Mesothelial cell of epicardium (in vitro differentiated cells): Measurements from ENCODE around the gene FOCAD. TPM values are rescaled to one million over a fixed set of nuclear protein-coding genes. Genes with fewer than 3 reads are reported as not detected.

Experiments
- DNase-seq, 2 experiments: peaks; one replicate each; pipeline ENCODE4 v3.0.0; 2021; ENCODE audit warnings: low spot score in 2 of 2; ENCODE audit not compliant: unreplicated experiment in 2 of 2
- H3K27ac Mint-ChIP-seq: 2 replicates; pipeline ENCODE4 v1.8.0; 2021; ENCODE audit warnings: mixed read lengths
- H3K27me3 Mint-ChIP-seq: 2 replicates; pipeline ENCODE4 v1.8.0; 2021; ENCODE audit warnings: low read depth, mixed read lengths
- H3K36me3 Mint-ChIP-seq: 2 replicates; pipeline ENCODE4 v1.8.0; 2021; ENCODE audit warnings: mixed read lengths
- H3K4me1 Mint-ChIP-seq: 2 replicates; pipeline ENCODE4 v1.8.0; 2021; ENCODE audit warnings: mixed read lengths
- H3K4me3 Mint-ChIP-seq: 2 replicates; pipeline ENCODE4 v1.8.0; 2021; ENCODE audit warnings: mild to moderate bottlenecking, moderate library complexity, mixed read lengths
- H3K9me3 Mint-ChIP-seq: 2 replicates; pipeline ENCODE4 v1.8.0; 2021; ENCODE audit warnings: mixed read lengths
- CTCF ChIP-seq: fragments of 200-600 bp; sonication (generic); IDR thresholded peaks from one replicate; pipeline ENCODE4 v1.5.0; 2021; ENCODE audit warnings: antibody characterized with exemption; ENCODE audit not compliant: unreplicated experiment
- total RNA-seq: library from RNA; stranded (reverse); gene quantifications from 3 replicates; pipeline ENCODE4 v1.2.1, GENCODE V29; 2021

The FOCAD gene
- total RNA-seq, 1 donor from 2014 or later, result 78.4 TPM

- Mint-ChIP-seq H3K4me3 (no peak overlapping the region), H3K27ac (no peak overlapping the region), H3K36me3 (peaks cover 6% of the 10 kb centered on the region), H3K4me1 (no peaks in the 10 kb centered on the region), H3K27me3 (no peaks in the 10 kb centered on the region), H3K9me3 (no peaks in the 10 kb centered on the region)
- TF ChIP-seq CTCF, result no peak
- no peak for DNase-seq
Measured at GRCh38 chr9:20880271-20880670, 196.2 kb downstream of the FOCAD start.

GRCh38 chr9:20880675-20881074 lies 196.6 kb downstream of the FOCAD start:
- TF ChIP-seq CTCF, result no peak
- Mint-ChIP-seq H3K4me3 (no peak overlapping the region), H3K27ac (no peak overlapping the region), H3K9me3 (no peaks in the 10 kb centered on the region), H3K27me3 (no peaks in the 10 kb centered on the region), H3K4me1 (no peaks in the 10 kb centered on the region), H3K36me3 (peaks cover 6% of the 10 kb centered on the region)
- DNase-seq, result no peak

GRCh38 chr9:20884985-20885593 lies 201.0 kb downstream of the FOCAD start:
- Mint-ChIP-seq H3K27ac (no peak overlapping the region), H3K4me3 (no peak overlapping the region), H3K9me3 (peaks cover 15% of the 10 kb centered on the region), H3K27me3 (no peaks in the 10 kb centered on the region), H3K4me1 (no peaks in the 10 kb centered on the region), H3K36me3 (peaks cover 30% of the 10 kb centered on the region)
- DNase-seq, result no peak
- peak; percentile 57 for TF ChIP-seq CTCF

GRCh38 chr9:20898885-20899554 lies 215.0 kb downstream of the FOCAD start:
- DNase-seq, result no peak
- H3K4me3 Mint-ChIP-seq, result no peak overlapping the region
- no peak for TF ChIP-seq CTCF
- no peaks in the 10 kb centered on the region for H3K27me3 Mint-ChIP-seq
- H3K36me3 Mint-ChIP-seq, result peaks cover 15% of the 10 kb centered on the region
- H3K9me3 Mint-ChIP-seq, result peaks cover 13% of the 10 kb centered on the region
- H3K27ac Mint-ChIP-seq, result peak overlapping the region; percentile 24
- H3K4me1 Mint-ChIP-seq, result peaks cover 11% of the 10 kb centered on the region

- Mint-ChIP-seq H3K4me1 (peaks cover 11% of the 10 kb centered on the region), H3K27me3 (no peaks in the 10 kb centered on the region)
- no peak for DNase-seq
Measured at GRCh38 chr9:20903212-20903611, 219.2 kb downstream of the FOCAD start.

More at GRCh38 chr9:20903212-20903611, 219.2 kb downstream of the FOCAD start:
- H3K27ac Mint-ChIP-seq, result no peak overlapping the region
- no peak overlapping the region for H3K4me3 Mint-ChIP-seq
- H3K36me3 Mint-ChIP-seq, result peaks cover 7% of the 10 kb centered on the region
- TF ChIP-seq CTCF, result no peak
- peaks cover 4% of the 10 kb centered on the region for H3K9me3 Mint-ChIP-seq
